Activated naive CD8-positive, alpha-beta T cell treated with anti-CD3 and anti-CD28 coated beads, Interleukin-2, amount 10 ng/mL, durations not matched to agents 7 days and 5 days (primary cell): ENCODE measurements around the gene CENPX. TPM values are rescaled to one million over a fixed set of nuclear protein-coding genes. Genes with fewer than 3 reads are reported as not detected.

Experiments
- ATAC-seq: fragments of 150-1000 bp; cut with Tn5 transposase; one replicate; pipeline ENCODE4 v1.10.0; 2021; ENCODE audit warnings: low read depth, moderate library complexity
- POLR2A ChIA-PET: fragments of 350-600 bp; sonication (Branson Sonifier 250); formaldehyde crosslinking; loops from one replicate; lab custom pipeline; 2021; ENCODE audit warnings: antibody characterized with exemption; lab: Charles Lee
- DNase-seq: peaks from one replicate; pipeline ENCODE4 v3.0.0; 2021
- H3K27ac Mint-ChIP-seq: one replicate; pipeline ENCODE4 v1.8.0; 2022; ENCODE audit warnings: mild to moderate bottlenecking, mixed read lengths
- H3K27me3 Mint-ChIP-seq: one replicate; pipeline ENCODE4 v1.8.0; 2022; ENCODE audit warnings: mild to moderate bottlenecking, moderate library complexity, mixed read lengths
- H3K36me3 Mint-ChIP-seq: one replicate; pipeline ENCODE4 v1.8.0; 2021; ENCODE audit warnings: mild to moderate bottlenecking, mixed read lengths
- H3K4me1 Mint-ChIP-seq: one replicate; pipeline ENCODE4 v1.8.0; 2021; ENCODE audit warnings: mixed read lengths
- H3K4me3 Mint-ChIP-seq: one replicate; pipeline ENCODE4 v1.8.0; 2022; ENCODE audit warnings: mild to moderate bottlenecking, moderate library complexity, mixed read lengths
- H3K9me3 Mint-ChIP-seq: one replicate; pipeline ENCODE4 v1.8.0; 2021; ENCODE audit warnings: mixed read lengths
- total RNA-seq, 2 experiments: library from RNA; stranded (reverse); gene quantifications; one replicate each; pipeline ENCODE4 v1.2.3, GENCODE V29; 2021

CENPX gene
- total RNA-seq, 2 experiments from 2014 or later = 62.0 to 64.7 TPM

DNA sequence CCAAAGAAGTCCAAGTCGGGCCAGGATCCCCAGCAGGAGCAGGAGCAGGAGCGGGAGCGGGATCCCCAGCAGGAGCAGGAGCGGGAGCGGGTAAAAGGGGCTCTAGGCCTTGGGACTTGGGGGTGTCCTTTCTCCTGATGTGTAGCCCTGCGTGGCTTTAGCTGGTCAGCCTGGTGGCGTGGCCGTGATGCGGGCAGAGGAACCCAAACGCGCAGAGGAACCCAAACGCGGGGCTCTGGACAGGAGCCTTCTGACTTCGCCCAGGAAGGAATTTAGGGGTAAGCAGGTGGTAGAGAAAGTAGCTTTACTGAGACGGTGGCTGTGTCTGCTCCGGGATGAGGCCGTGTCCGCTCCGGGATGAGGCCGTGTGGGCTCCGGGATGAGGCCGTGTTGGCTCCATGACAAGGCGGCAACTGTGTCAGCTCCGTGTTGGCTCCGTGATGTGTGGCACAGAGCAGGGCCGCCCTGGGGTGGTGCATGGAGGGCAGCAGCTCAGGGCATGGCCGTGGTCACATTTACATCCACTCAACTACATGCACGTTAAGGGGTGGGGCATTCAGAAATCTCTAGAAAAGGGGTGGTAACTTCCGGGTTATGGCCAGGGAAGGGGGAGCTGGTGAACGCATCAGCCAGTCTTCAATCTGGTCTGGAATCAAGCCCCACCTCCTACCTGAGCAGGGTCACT is 25.8 kb downstream of the CENPX start:
- H3K9me3 Mint-ChIP-seq = no peaks in the 10 kb centered on the region
- ATAC-seq (no peak), DNase-seq (no peak)
- no peak overlapping the region for H3K4me3 Mint-ChIP-seq
- H3K27me3 Mint-ChIP-seq = no peaks in the 10 kb centered on the region
- H3K27ac Mint-ChIP-seq = no peak overlapping the region
- no peaks in the 10 kb centered on the region for H3K4me1 Mint-ChIP-seq
- POLR2A ChIA-PET = interaction anchor here (0.6 to 1.2 kb wide), 3 partner anchors 25 to 55 kb away, joined by 3 to 6 read pairs (median 3); partner anchors contain the start of gene CENPX
- no peaks in the 10 kb centered on the region for H3K36me3 Mint-ChIP-seq

DNA sequence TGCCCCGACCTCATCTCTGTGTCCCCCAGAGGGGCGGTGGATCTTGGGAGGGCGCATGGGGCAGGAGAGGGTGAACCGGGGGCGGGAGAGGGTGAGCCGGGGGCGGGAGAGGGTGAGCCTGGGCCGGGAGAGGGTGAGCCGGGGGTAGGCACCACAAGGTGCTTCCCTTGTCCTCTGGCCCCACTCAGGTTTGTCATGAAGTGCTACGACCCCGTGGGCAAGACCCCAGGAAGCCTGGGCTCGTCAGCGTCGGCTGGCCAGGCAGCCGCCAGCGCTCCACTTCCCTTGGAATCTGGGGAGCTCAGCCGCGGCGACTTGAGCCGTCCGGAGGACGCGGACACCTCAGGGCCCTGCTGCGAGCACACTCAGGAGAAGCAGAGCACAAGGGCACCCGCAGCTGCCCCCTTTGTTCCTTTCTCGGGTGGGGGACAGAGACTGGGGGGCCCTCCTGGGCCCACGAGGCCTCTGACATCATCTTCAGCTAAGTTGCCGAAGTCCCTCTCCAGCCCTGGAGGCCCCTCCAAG is 26.4 kb downstream of the CENPX start:
- Mint-ChIP-seq H3K4me3 (no peak overlapping the region), H3K27ac (no peak overlapping the region), H3K36me3 (no peaks in the 10 kb centered on the region), H3K27me3 (no peaks in the 10 kb centered on the region), H3K4me1 (no peaks in the 10 kb centered on the region), H3K9me3 (no peaks in the 10 kb centered on the region)
- ATAC-seq = no peak
- DNase-seq = no peak
- POLR2A ChIA-PET = interaction anchor here (1.0 to 1.2 kb wide), 2 partner anchors 26 to 34 kb away, joined by 3 to 6 read pairs; partner anchors contain the start of gene CENPX

DNA sequence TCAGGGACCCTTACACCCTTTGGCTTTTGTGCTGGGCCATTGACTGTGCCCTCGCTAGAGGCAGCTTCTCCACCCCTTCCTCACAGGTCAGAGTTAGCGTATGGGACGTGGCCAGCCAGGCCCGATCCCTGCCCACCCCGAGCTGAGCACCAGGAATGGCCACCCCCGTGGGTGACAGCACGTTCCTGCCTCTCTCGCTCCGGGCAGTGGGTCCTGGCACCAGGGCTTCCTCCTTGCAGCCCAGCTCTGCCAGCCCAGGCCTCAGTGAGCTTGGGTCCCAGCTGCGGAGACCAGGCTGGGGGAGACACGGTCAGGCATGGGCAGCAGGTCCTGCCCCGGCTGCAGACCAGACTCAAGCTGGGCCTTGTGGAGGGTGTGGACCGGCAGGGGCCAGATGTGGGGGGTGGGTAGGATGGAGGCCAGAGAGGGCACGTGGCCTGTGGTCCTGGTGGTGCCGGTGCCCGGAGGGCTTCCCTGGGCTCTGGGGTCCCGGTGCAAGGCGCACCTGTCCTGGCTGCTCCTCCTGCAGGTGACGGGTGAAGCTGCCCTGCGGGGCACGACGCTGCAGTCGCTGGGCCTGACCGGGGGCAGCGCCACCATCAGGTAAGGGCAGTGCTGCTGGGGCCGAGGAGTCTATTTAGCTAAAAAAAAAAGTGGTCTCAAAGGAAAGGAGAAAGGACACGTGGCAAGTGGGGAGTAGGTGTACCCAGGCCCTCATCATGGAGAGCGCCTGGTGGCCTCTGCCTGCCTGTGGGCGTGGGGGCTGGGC is 27.0 kb downstream of the CENPX start:
- no peak overlapping the region for H3K27ac Mint-ChIP-seq
- no peaks in the 10 kb centered on the region for H3K36me3 Mint-ChIP-seq
- POLR2A ChIA-PET = interaction anchor here (0.6 kb wide), 1 partner anchor 36 kb away, joined by 3 read pairs; no protein-coding TSS in a partner anchor
- no peaks in the 10 kb centered on the region for H3K9me3 Mint-ChIP-seq
- no peaks in the 10 kb centered on the region for H3K4me1 Mint-ChIP-seq
- DNase-seq = no peak
- H3K4me3 Mint-ChIP-seq = no peak overlapping the region
- H3K27me3 Mint-ChIP-seq = no peaks in the 10 kb centered on the region
- no peak for ATAC-seq

DNA sequence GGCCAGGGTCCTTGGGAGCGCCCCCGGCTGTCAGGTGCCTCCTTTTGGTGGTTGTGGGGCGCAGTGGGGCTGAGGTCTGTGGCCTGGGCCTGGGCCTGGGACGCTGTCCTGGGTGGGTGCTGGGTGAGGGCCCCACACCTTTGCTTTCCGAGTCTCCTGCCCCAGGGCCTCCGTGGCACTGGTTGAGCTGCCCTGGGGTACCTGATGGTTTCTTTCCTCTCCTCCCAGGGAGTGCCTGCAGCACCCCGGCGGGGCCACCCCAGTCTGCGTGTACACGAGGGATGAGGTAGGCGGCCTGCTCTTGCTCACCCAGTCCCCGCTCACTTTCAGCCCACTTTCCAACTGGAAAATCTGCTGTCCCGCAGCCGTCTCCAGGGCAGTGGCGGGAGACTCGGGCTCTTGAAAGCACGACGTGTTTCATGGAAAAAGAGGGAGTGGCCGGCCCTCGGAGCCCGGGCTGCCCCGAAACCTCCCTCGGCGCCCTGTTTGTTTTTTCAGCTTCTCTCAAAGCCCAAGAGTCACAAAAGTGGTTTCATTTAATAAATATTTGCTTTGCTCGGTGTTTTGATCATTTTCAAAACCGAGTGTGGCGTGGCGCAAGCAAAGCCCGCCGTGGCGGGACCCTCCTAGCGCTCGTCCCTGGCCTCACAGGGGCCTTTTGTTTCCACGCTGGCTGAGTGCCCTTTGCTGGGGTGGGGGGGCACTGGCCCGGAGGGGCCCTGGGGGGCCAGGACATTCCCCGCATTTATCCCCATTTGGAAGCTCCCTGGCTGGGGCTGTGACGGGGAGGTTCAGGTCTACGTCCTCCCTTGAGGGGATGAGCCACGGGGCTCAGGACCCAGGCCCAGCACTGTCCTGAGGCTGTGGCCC is 27.9 kb downstream of the CENPX start:
- H3K9me3 Mint-ChIP-seq = no peaks in the 10 kb centered on the region
- ATAC-seq (no peak), DNase-seq (no peak)
- no peaks in the 10 kb centered on the region for H3K36me3 Mint-ChIP-seq
- H3K4me1 Mint-ChIP-seq = no peaks in the 10 kb centered on the region
- POLR2A ChIA-PET = no interaction called here
- no peaks in the 10 kb centered on the region for H3K27me3 Mint-ChIP-seq
- no peak overlapping the region for H3K27ac Mint-ChIP-seq
- no peak overlapping the region for H3K4me3 Mint-ChIP-seq

DNA sequence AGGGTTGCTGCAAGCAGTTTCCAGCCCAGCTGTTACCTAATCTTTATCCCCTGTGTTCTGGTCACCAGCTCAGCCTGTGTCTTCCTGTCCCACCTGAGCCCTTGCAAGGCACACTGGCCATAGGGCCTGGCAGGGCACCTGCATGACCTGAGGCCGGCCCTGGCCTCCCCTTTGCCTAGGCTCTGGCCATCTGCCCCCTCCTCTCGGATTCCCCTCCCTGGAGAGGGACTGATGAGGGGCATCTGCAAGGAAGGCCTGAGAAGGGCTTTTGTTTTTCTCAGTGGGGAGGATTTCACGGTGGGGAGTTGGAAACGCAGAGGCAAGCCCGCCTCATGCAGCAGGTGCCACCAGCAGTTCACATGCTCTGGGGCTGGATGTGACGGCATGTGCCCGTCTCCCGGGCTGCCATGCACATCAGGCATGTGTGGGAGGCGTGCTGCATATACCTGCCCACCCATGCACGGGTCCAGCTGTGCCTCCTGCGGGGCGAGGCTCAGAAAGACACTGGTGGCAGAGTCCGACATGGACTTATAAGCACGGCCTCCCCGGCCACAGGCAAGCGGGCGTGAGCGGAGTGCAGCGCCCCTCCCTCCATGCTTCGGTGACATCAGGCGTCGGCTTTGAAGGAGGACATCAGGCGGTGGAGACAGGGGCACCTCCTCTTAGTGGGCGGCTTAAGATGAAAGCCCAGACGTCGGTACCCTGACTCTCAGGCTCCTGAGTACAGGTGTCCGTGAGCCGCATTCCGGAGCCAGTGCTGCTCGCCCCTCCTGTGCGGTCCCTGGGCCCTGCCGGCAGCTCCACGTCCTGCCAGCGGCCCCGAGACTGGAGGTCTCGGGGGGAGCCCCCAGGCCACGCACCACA is 28.7 kb downstream of the CENPX start:
- H3K4me1 Mint-ChIP-seq = no peaks in the 10 kb centered on the region
- ATAC-seq (no peak), DNase-seq (no peak)
- no peaks in the 10 kb centered on the region for H3K9me3 Mint-ChIP-seq
- POLR2A ChIA-PET = no interaction called here
- H3K36me3 Mint-ChIP-seq = no peaks in the 10 kb centered on the region
- H3K27ac Mint-ChIP-seq = no peak overlapping the region
- H3K27me3 Mint-ChIP-seq = no peaks in the 10 kb centered on the region
- no peak overlapping the region for H3K4me3 Mint-ChIP-seq

DNA sequence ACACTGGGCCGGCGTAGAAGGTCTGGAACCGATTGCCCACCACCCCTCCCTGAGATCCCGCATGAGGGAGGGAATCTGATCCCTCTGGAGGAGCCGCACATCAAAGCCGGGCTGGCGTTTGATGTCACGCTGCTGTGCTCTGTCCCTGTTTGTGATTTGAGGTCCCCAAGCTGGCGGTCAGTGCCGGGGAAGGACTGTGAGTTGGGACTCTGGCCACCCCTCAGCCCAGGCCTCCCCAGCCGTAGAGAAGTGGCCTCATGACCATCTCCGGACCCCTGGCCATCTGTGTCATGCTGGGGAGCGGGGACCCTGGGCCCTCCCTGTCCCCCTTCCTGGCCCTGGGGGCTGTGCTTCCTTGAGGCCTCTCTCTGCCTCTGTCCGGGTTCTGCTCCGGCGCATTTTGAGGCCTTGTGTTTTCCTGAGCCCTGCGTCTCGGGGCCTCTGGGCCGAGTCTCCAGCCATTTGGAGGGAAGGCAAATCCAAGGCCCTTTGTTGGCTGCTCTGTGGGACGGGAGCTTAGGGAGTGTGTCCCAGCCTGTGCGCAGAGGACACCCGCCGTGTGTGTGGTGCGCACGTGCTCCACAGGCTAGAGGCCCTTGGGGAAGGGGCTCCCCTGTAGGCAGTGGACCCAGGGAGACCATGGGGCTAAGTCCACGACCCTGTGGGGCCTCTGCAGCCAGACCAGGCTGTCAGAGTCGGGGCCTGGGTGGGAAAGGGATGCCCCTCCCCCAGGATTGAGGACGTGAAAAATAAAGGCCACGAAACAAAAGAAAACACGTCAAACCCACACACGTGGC is 30.2 kb downstream of the CENPX start:
- Mint-ChIP-seq H3K36me3 (no peaks in the 10 kb centered on the region), H3K4me1 (no peaks in the 10 kb centered on the region), H3K9me3 (no peaks in the 10 kb centered on the region), H3K4me3 (no peak overlapping the region), H3K27ac (no peak overlapping the region), H3K27me3 (no peaks in the 10 kb centered on the region)
- DNase-seq (no peak), ATAC-seq (no peak)
- POLR2A ChIA-PET = no interaction called here

DNA sequence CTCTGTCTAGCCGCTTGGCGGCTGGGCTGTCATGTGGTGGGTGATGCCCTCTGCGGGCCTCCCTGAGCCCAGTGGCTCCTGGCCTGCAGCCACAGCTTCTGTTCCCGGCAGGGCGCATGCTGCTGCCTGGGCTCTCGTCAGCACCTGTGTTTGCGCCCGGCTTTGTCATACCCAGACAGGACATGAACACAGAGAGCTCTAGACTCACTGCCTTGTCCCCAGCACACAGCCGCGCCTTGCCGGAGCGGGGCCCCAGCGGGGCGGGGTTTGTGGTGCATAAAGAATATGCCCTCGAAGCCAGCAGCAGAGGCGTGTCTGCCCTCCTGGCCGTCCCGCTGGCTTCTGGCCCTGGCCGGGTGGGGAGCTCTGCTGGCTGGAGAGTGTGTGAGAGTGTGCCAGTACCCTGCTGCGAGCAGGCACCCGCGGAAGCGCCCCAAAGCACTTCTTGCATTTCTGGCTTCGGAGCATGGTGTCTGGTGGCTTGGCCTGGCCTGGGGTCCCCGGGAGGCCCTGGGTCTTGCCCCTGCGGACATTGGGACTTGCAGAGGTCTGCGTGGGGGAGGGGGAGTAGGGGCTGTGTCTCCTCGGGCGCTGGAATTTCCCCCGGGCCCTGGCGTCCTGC is 30.9 kb downstream of the CENPX start:
- no peak for ATAC-seq
- Mint-ChIP-seq H3K4me1 (no peaks in the 10 kb centered on the region), H3K27me3 (no peaks in the 10 kb centered on the region), H3K27ac (no peak overlapping the region), H3K4me3 (no peak overlapping the region), H3K9me3 (no peaks in the 10 kb centered on the region), H3K36me3 (no peaks in the 10 kb centered on the region)
- DNase-seq = no peak
- POLR2A ChIA-PET = no interaction called here

DNA sequence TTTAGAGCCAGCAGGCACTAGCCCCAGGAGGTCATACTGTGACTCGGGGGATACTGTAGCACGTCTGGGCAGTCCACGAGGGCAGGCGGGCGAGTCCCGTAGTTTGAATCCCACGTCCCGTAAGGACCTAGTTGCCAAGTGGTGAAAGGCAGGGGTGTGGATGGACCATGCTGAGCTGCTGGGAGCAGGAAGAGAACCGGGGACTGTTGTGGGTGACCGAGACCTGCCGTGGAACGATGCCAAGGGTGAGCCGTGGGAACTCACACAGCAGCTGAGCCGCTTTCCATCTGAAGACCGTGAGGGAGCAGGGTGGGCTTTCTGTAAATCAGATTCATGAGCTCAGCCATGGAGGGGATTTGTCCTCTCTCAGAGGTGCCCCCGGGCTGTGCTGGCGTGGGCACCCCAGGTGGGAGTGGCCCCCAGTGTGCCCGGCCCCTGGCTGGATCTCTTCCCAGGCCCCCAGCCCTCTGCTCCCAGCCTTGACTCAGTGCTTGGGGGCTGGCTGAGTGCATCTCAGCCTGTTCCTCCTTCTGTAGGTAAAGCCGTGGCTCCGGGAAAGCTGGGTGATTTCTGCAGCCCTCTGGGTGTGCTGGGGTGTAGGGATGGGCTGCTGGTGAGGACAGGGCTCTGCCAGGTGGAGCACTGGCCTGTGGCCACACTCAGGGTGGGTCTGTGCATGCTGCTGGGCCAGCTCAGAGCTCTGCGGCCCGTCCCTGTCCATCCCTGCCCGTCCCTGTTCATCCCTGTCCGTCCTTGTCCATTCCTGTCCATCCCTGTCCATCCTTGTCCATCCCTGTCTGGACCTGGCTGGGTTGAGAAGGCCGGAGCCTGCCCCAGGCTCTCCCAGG is 31.6 kb downstream of the CENPX start:
- Mint-ChIP-seq H3K4me3 (no peak overlapping the region), H3K4me1 (peaks cover 2% of the 10 kb centered on the region), H3K27me3 (no peaks in the 10 kb centered on the region), H3K9me3 (no peaks in the 10 kb centered on the region), H3K27ac (no peak overlapping the region), H3K36me3 (peaks cover 3% of the 10 kb centered on the region)
- ATAC-seq = no peak
- DNase-seq = no peak
- POLR2A ChIA-PET = no interaction called here

DNA sequence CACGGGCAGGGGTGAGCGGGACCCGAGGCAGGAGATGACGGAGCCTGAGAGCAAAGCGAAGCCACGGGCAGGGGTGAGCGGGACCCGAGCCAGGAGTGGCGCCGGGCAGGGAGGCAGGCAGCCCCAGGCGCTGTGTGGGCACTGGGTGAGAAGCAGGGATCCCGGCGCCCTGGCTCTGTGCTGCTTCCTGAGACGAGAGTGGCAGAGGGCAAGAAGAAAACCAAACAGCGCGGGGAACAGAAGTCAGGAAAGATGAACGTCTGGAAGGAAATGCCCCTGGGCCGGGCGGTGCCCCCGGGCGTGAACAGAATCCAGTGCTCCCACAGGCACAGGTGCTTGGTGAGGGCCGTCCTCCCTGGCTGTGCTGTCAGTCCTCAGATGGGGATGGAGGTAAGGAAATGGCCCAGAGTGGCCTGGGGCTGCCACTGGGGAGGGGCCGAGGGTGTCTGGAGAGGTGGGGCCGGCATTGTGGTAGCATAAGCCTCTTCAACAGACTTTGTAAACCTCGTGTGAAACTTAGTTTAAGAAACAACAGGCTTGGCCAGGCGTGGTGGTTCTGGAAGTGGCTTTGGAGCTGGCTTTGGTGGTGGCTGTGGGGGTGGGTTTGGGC is 35.4 kb downstream of the CENPX start:
- no peak for ATAC-seq
- H3K4me3 Mint-ChIP-seq = no peak overlapping the region

DNA sequence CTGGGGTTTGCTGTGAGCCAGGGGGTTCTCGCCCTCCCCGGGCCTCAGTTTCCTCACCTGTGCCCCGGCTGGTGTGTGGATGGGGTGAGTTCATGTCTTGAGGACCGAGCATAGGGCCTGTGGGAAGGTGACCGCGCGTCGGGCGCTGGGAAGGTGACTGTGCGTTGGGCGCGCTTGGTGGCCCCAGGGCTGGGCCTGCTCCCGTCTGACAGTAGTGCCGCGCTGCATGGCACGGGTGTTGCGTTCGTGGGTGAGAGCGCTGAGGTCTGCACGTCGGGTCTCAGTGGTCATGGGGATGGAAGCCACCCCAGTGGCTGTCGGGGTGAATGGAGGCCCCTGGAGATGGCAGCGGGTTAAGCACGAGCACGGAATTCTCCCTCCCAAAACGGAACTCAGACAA is 36.1 kb downstream of the CENPX start:
- H3K4me1 Mint-ChIP-seq = peaks cover 2% of the 10 kb centered on the region
- H3K36me3 Mint-ChIP-seq = peaks cover 13% of the 10 kb centered on the region
- no peak overlapping the region for H3K27ac Mint-ChIP-seq
- H3K4me3 Mint-ChIP-seq = no peak overlapping the region
- ATAC-seq = no peak
- H3K27me3 Mint-ChIP-seq = no peaks in the 10 kb centered on the region
- POLR2A ChIA-PET = no interaction called here
- DNase-seq = no peak
- no peaks in the 10 kb centered on the region for H3K9me3 Mint-ChIP-seq

More for the DNA sequence above, 35.4 kb downstream of the CENPX start:
- DNase-seq = no peak
- POLR2A ChIA-PET = no interaction called here
- Mint-ChIP-seq H3K9me3 (no peaks in the 10 kb centered on the region), H3K36me3 (peaks cover 13% of the 10 kb centered on the region), H3K4me1 (peaks cover 2% of the 10 kb centered on the region), H3K27me3 (no peaks in the 10 kb centered on the region), H3K27ac (no peak overlapping the region)
